GM21737 (cell line): Measurements from ENCODE around the gene BLM.
"Not testable (repeated sequence)": the region's sequence is repeated elsewhere in the genome, so short reads cannot be mapped to it uniquely, and the experiment has no call there.

Source experiments
- ATAC-seq: cut with Tn5 transposase; IDR thresholded peaks from one replicate; pipeline ENCODE4 v1.9.1; 2021; ENCODE audit warnings: mild to moderate bottlenecking, moderate library complexity; ENCODE audit not compliant: unreplicated experiment

Gene BLM

DNA sequence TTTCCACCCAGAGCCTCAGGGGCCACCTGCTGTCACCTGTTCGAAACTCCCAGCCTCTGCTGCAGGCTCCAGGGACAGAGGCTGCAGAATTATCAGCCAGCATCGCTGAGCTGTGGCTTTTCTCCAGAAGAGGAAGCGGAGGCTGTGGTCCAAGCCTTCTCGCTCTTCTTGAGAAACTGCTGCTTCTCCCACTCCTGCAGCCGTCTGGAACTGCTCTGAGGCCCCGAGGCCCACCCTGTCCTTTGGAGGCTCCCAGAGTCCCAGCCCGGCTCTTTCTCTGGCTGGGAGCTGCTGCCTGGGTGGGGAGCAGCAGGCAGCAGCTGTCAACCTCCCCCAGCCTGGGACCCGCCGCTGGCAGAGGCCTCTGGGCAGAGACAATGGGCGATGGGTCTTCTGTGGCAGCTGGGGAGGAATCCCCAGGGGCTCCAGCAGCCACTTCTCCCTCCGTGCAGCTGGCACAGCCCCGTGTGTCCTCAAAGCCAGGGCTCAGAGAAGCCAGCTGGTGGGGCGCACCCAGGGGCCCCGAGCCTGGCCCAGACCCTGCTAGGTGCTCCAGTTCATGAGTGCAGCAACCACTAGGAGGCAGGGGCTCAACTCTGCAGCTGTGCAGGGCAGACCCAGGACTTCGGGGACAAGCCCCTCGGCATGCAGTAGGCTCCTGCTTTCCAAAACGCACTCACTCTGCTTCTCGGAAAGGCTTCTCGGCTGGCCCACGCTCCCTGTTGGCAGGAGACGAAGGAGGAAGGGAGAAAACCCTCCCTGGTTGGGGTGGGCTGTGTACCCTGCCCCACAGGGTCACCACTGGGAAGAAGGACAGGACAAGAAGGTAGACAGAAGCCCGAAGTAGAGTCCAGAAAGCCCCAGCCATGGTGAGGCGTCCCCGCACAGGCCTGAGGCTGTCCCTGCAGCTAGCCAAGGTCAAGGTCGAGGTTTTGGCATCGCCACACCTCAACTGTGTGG, 101.4 kb downstream of the BLM start:
- ATAC-seq, result no peak

DNA sequence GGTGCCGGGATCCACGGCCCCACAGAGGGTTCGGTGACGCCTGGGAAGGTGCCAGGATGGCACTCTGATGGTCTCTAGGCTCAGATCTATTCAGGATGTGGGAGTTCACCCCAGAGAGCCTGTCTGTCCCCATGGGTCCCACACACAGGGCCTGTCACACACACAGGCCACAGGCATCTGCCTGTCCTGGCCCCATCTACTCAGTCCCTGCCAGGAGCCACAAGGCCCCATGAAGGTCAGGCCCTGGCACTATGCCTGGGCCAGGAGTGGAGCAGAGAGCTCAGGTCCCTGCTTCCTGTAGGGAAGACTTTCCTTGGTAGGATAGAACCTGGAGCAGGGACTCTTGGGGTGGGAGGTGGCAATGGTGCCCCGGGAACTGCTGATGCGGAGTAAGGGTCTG, 102.2 kb downstream of the BLM start:
- ATAC-seq, result no peak

DNA sequence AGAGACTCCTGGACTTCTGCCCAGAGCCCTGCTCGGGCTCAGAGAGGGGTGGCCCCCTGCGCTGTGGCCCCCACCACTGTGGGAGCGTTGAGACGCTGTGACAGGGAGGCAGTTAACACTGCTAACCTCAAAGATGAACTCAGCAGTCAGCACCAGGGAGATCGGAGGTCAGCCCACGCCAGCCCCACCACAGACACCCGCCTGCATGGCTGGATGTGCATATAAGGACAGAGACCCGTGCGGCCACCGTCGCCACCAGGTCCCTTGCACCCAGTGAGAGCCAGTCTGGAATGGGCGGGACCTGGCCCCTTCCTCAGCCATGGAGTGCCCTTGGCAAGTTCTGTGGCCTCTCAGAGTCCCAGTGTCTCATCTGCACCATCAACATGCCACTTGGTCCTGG, 102.7 kb downstream of the BLM start:
- ATAC-seq, result no peak

DNA sequence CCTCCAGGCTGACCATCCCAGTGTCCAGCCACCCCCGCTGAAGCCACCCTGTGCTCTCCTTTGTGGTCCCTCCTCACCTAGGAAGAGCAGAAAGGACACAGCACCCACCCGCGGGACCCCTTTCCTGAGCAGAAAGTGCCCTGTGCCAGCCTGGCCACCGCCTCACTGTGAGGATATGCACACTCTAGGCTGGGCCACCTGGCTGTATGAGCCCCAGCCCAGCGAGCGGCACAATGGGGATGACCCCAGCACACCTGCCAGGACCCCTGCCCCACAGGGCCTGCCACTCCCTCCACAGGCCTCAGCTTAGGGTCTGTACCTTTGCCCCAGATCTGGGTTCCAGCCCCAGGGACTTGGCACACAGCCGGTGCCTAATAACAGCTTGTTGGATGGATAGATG, 103.3 kb downstream of the BLM start:
- ATAC-seq, result no peak

DNA sequence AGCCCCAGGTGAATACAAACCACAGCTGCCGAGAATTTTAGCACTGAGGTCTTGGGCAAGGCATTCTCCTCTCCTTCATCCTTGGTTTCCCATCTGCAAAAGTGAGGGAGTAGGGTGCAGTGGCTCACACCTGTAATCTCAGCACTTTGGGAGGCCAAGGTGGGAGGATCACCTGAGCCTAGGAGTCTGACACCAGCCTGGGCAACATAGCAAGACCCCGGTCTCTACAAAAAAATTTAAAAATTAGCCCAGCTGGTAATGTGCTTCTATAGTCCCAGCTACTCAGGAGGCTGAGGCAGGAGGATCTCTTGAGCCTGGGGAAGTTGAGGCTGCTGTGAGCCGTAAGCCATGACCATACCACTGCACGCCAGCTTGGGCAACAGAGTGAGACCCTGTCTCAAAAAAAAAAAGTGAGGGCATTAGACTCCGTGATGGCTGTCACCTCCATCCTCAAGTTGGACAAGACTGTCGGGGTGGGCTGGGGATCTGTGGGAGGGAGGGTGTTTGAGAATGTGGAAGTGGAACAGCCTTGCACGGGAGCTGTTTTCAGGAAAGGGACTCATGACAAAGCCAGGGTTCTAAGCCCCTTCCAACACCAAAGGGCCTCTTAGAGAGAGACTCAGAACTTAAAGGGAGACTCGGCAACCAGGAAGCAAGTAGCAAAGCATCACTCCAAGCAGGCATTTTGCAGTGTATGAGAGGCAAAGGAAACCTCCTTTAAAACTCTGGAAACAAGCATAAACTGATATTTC, 105.2 kb downstream of the BLM start:
- ATAC-seq, result no peak

DNA sequence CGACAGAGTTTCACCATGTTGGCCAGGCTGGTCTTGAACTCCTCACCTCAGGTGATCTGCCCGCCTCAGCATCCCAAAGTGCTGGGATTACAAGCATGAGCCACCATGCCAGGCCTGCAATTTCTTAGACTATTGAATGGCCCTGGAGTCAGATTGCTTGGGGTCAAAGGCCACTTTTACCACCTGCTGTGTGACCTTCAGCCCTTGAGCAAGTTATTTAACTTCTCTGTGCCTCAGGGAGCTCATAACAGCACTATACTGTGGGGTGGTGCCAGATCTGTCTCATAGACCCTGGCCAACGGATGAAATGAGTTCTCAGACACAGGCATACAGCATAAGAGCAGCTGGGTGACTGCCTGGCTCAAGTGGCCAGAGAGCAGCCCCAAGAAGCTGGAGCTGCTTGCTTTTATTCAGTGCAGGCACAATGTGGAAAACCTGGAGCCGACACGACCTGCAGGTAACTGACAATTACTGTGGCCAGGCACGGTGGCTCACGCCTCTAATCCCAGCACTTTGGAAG, 106.4 kb downstream of the BLM start:
- no peak for ATAC-seq

DNA sequence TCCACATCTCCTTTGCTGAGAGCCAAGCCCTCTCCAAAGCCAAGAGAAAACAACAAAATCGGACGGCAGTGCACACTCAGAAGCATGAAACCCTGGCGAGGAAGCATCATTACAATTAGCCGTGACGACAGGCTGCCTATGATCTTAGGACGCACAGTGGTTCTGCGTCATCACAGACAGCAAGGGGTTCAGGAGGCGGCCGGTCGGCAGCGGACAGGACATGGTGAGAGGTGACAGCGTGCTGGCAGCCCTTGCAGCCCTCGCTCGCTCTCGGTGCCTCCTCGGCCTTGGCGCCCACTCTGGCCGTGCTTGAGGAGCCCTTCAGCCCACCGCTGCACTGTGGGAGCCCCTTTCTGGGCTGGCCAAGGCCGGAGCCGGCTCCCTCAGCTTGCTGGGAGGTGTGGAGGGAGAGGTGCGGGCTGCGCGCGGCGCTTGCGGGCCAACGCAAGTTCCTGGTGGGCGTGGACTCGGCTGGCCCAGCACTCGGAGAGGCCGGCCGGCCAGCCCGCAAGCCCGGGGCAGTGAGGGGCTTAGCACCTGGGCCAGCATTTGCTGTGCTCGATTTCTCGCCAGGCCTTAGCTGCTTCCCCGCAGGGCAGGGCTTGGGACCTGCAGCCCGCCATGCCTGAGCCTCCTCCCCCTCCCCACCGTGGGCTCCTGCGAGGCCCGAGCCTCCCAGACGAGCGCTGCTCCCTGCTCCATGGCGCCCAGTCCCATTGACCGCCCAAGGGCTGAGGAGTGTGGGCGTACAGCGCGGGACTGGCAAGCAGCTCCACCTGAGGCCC, 108.2 kb downstream of the BLM start:
- not testable (repeated sequence) for ATAC-seq

DNA sequence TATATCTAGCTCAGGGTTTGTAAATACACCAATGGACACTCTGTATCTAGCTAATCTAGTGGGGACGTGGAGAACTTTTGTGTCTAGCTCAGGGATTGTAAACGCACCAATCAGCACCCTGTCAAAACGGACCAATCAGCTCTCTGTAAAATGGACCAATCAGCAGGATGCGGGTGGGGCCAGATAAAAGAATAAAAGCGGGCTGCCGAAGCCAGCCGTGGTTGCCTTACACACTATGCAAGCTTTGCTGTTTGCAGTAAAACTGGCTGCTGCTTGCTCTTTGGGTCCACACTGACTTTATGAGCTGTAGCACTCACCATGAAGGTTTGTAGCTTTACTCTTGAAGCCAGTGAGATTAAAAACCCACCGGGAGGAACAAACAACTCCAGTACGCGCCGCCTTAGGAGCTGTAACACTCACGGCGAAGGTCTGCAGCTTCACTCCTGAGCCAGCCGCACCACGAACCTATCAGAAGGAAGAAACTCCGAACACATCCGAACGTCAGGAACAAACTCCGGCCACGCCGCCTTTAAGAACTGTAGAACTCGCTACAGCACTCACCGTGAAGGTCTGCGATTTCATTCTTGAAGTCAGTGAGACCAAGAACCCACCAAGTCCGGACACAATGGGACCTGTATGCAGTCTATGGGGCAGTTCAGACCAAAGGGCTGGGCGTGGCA, 109.2 kb downstream of the BLM start:
- ATAC-seq, result not testable (repeated sequence)

DNA sequence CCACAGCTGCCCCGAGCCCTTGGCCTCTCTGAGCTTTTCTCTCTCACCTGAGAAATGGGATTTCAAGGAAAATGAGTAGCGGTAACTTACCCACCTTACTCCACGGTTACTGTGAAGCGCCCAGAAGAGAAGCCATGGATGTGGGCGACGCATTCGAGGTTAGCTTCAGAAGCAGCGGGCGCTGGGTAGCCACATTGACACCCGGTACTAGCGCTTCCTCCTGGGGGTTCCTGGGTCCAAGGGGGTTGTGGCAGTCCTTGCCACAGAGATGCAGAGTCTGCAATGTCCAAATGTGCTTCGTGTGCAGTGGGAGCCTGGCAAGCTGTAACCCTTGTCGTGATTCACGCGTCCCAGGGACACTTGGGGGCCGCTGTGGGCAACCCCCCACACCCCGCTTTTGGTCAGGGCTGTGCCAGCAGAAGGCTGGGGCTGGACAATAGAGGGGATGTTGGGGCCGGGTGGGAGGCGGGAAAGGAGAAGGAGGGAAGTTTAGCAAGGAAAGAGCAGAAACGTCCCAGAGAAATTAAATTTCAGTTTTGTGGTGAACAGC, 109.8 kb downstream of the BLM start:
- ATAC-seq, result no peak

DNA sequence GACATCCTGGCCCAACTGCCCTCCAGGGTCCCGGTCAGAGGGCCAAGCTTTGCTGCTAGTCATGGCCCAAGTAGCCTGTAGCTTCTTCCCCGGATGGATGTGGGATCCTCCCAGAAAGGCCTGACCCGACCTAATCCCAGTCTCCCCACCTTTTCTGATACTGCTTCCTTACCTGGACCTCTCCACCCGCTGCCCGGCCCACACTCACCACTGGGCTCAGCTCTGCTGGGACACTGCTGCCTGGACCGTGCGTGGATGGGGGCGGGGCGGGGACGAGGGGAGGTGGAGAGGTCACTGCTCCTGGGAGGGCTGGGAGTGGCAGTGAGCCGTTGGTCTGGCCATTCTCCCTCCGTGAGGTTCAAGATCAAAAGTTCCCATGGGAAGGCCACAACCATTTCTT, 111.0 kb downstream of the BLM start:
- no peak for ATAC-seq

DNA sequence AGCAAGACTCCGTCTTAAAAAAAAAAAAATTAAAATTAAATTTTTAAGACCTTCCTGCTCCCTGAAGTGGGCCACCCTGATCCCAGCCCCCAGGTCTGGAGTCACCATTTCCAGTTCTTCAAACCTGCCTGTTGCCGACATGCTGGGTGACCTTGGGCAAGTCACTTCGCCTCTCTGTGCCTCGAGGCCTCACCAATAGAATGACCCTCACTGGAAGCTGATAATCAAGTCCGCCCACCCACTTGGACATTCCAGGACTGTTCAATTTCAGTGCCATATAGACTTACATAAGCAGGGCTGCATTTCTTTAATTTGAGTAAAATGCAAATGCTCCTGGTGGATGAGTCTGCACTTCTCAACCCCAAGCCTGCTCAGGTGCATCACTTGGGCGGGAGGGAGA, 112.0 kb downstream of the BLM start:
- ATAC-seq, result no peak

DNA sequence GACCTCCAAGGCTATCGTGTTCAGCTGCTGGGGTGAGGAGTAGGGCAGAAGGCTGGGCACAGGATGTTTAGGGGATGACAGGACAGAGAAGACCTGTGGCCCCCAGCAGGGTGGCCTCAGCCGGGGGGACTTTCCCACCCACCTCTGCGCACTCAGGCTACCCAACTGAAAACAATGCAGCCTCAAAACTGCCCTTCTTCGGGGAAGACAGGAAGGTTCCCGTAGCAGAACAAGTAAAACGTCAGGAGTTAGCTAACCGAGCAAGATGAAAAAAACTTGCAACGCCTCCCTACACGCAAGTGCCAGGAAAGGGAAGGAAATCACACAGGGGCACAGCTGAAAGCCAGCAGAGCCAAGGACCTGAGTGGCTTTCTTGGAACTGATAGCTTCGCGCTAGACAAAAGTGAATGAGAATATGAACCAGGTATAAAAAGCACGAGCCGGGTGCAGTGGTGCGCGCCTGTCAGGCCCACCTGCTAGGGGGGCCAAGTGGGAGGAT, 112.8 kb downstream of the BLM start:
- peak; percentile 65 for ATAC-seq

DNA sequence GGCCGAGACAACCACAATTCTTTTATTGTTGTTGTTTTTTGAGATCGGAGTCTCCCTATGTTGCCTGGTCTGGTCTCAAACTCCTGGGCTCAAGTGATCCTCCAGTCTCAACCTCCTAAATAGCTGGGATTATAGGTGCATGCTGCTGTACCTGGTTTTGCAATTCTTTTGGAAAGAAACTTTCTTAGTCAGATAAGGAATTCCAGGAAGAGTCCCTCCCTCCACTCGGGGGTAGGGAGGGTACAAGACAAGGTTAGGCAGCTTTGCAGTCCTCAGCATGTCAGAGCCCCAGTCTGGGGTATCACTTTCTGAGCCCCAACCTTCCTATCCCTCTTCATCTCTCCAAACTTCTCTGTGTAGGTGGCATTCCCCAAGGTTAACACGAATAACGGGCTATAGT, 117.5 kb downstream of the BLM start:
- ATAC-seq, result no peak

DNA sequence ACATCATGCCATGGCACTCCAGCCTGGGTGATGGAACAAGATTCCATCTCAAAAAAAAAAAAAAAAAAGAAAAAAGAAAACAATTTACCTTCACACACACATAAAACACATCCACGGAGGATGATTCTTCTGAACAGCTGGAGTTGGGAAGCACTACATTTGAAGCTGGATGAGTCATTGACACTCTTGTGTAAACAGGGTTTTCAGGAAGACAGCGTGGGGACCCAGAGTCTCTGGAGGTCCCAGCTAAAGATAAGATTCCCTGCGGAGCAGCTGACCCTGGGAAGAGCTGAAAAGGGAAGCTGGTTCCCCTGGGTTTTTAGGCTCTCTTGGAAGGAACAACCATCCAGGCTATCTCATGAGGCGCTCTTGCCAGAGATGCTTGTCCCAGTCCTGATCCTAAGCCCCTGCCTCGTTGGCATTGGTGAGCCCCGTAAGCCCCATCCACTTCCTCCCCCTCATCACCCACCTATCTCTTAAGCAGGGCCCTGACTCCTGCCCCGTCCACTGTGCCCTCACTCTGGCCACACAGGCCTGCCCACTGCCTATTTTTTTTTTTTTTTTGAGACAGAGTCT, 119.2 kb downstream of the BLM start:
- ATAC-seq, result no peak

DNA sequence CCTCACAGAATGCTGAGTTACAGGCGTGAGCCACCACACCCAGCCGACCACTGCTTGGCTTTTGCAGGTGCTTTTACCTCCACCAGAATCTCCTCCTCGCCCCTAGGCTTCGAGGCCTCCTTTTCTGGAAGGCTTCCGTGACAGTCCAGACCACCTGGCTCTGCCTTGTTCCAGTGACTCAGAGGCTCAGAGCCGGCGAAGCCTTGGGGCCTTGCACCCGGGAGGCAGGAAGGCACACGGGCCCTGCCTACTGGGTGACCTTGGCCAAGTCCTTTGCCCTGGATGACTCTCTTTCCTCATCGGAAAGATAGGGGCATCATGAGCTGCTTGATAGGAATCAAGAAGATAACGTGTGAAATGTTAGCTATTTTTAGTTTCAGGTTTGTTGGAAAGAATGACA, 119.9 kb downstream of the BLM start:
- ATAC-seq, result no peak

DNA sequence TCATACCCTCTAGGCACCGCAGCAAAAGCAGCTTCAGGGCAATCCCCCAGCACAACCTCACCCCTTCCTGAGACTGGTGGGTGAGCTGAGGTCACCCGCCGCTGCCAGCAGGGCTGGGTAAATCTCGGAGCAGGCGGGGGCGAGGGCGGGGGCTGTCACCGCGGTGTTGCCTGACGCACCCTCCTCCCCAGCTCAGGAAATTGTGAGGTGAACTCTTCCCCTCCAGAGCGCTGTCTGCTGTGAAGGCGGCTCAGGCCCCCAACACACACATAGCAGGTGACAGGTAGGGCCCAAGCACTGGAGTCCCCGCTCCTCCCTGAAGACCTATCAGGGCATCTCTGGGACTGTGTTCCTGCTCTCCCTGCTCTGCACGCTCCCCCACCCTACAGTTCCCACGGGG, 121.0 kb downstream of the BLM start:
- no peak for ATAC-seq

DNA sequence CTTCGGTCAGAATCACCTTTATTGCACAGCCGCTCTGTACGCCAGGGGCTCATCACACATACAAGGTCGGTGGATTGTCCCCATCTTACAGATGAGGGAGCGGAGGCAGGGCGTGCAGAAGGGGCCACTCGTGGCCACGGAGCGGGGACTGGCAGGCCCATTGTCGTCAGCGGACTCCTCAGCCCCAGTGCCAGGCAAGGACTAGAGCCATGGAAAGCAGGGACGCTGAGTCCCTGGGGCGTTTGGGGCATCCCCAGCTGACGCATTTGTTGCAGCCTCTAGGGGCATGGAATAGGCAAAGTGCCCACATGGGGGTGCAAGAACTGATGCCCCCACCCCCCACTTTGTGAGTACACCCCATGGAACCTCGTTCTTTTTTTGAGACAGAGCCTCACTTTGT, 121.4 kb downstream of the BLM start:
- no peak for ATAC-seq

DNA sequence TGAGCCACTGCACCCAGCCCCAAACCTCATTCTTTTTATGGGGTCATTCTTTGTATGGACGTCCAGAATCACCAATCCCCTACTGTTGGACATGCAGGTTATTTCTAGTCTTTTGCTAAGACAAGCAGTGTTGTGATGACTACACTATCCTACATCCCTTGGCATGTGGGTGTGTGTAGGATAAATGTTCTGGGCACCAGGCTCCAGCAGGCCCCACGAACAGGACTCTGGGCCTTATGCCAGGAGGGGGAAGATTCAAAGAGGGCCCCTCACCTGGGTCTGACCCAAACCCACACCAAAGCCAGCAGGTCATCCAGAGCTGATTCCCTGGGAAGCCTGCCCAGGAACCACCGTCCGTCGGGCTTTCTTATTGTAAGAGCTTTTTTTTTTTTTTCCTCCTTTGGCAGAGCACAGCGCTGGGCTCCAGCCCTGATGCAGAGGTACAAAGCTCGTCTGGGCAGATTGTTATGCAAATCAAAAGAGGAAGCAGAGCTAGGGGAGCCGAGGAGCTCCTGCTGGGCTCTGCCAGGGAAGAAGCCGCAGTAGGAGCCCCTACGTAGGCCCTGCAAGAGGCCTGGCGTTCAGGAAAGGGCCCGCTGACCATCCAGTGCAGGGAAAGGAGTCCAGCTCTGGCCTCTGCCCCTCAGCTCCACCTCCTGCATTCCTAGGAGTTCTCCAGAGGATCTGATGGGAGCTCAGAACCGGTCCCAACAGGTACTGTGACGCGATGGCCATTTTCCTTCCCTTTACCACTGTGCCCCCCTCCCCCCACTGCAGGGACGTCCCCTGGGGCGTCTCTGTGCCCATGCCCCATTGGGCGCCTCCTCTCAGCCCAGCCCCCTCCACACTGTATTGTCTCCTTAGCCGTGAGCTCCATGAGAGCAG, 122.3 kb downstream of the BLM start:
- peak; percentile 72 for ATAC-seq
